ENCODE results near the gene KY. TPM values are rescaled to one million over a fixed set of nuclear protein-coding genes. Genes with fewer than 3 reads are reported as not detected.

Gene KY
- total RNA-seq, 2 experiments from 2014 or later, result not detected

GRCh38 chr3:134699141-134699711, 48.4 kb upstream of the KY start:
- Histone ChIP-seq H3K9me2 (ENCODE audit: insufficient read depth, low read length) (no peaks in the 10 kb centered on the region), H3K36me3 (ENCODE audit: insufficient read depth, low read length) (no peaks in the 10 kb centered on the region), H2AFZ (ENCODE audit: low read length) (no peak overlapping the region), H3K9me3 (ENCODE audit: low read length) (no peaks in the 10 kb centered on the region), H3K4me1 (ENCODE audit: insufficient read depth, low read length, poor library complexity, severe bottlenecking) (no peaks in the 10 kb centered on the region), H3K27ac (ENCODE audit: low read depth, low read length, poor library complexity, severe bottlenecking) (no peak overlapping the region), H3K4me2 (ENCODE audit: low read length) (no peak overlapping the region), H3K4me3 (ENCODE audit: low read depth, low read length, poor library complexity, severe bottlenecking) (no peak overlapping the region), H3K79me2 (ENCODE audit: insufficient read depth, low read depth, low read length) (no peaks in the 10 kb centered on the region), H4K20me1 (ENCODE audit: insufficient read depth, low read length) (no peaks in the 10 kb centered on the region)
- no peak for DNase-seq (ENCODE audit: low spot score)
- no TSS peak for BruUV-seq (replicated peaks)
- CTCF ChIA-PET (ENCODE audit: unreplicated experiment), result no interaction called here
- intact Hi-C loops (cut with micrococcal nuclease; ENCODE audit: unreplicated experiment), result no loop called here
- TF ChIP-seq EZH2phosphoT487 (IDR thresholded peaks at IDR 0.05; ENCODE audit: borderline replicate concordance, low read depth, low read length), result no peak
- POLR2A ChIA-PET, result interaction anchor here (0.8 kb wide), 1 partner anchor 11 kb away, joined by 4 read pairs; no protein-coding TSS in a partner anchor

- ChIA-PET POLR2A (interaction anchor here (0.7 to 1.1 kb wide), 2 partner anchors 13 to 72 kb away, joined by 3 read pairs; no protein-coding TSS in a partner anchor), CTCF (ENCODE audit: unreplicated experiment) (no interaction called here)
- H3K36me3 ChIP-seq (ENCODE audit: insufficient read depth, low read length), result no peaks in the 10 kb centered on the region
- H3K79me2 ChIP-seq (ENCODE audit: insufficient read depth, low read depth, low read length), result no peaks in the 10 kb centered on the region
- no peaks in the 10 kb centered on the region for H4K20me1 ChIP-seq (ENCODE audit: insufficient read depth, low read length)
- H2AFZ ChIP-seq (ENCODE audit: low read length), result no peak overlapping the region
- no peaks in the 10 kb centered on the region for H3K9me2 ChIP-seq (ENCODE audit: insufficient read depth, low read length)
- H3K4me2 ChIP-seq (ENCODE audit: low read length), result no peak overlapping the region
- no peaks in the 10 kb centered on the region for H3K9me3 ChIP-seq (ENCODE audit: low read length)
- TF ChIP-seq CTCF (conservative IDR thresholded peaks at IDR 0.05; ENCODE audit: low read length) (no peak), EZH2phosphoT487 (IDR thresholded peaks at IDR 0.05; ENCODE audit: borderline replicate concordance, low read depth, low read length) (no peak)
- intact Hi-C loops (cut with micrococcal nuclease; ENCODE audit: unreplicated experiment), result no loop called here
- DNase-seq (ENCODE audit: low spot score), result no peak
- H3K4me1 ChIP-seq (ENCODE audit: insufficient read depth, low read length, poor library complexity, severe bottlenecking), result no peaks in the 10 kb centered on the region
- H3K4me3 ChIP-seq (ENCODE audit: low read depth, low read length, poor library complexity, severe bottlenecking), result no peak overlapping the region
- no TSS peak for BruUV-seq (replicated peaks)
- no peak overlapping the region for H3K27ac ChIP-seq (ENCODE audit: low read depth, low read length, poor library complexity, severe bottlenecking)
These were observed 47.2 kb upstream of the KY start for GRCh38 chr3:134697830-134698689.

GRCh38 chr3:134696155-134696554, 45.3 kb upstream of the KY start:
- no peak overlapping the region for H3K27ac ChIP-seq (ENCODE audit: low read depth, low read length, poor library complexity, severe bottlenecking)
- DNase-seq (ENCODE audit: low spot score), result no peak
- no peaks in the 10 kb centered on the region for H3K79me2 ChIP-seq (ENCODE audit: insufficient read depth, low read depth, low read length)
- H3K9me2 ChIP-seq (ENCODE audit: insufficient read depth, low read length), result no peaks in the 10 kb centered on the region
- H2AFZ ChIP-seq (ENCODE audit: low read length), result no peak overlapping the region
- intact Hi-C loops (cut with micrococcal nuclease; ENCODE audit: unreplicated experiment), result no loop called here
- no peak overlapping the region for H3K4me3 ChIP-seq (ENCODE audit: low read depth, low read length, poor library complexity, severe bottlenecking)
- ChIA-PET POLR2A (interaction anchor here (0.6 kb wide), 1 partner anchor 842 kb away, joined by 3 read pairs; no protein-coding TSS in a partner anchor), CTCF (ENCODE audit: unreplicated experiment) (no interaction called here)
- H4K20me1 ChIP-seq (ENCODE audit: insufficient read depth, low read length), result no peaks in the 10 kb centered on the region
- no peaks in the 10 kb centered on the region for H3K4me1 ChIP-seq (ENCODE audit: insufficient read depth, low read length, poor library complexity, severe bottlenecking)
- no peak overlapping the region for H3K4me2 ChIP-seq (ENCODE audit: low read length)
- TF ChIP-seq CTCF (conservative IDR thresholded peaks at IDR 0.05; ENCODE audit: low read length) (no peak), EZH2phosphoT487 (IDR thresholded peaks at IDR 0.05; ENCODE audit: borderline replicate concordance, low read depth, low read length) (no peak)
- no peaks in the 10 kb centered on the region for H3K9me3 ChIP-seq (ENCODE audit: low read length)
- BruUV-seq (replicated peaks), result no TSS peak
- no peaks in the 10 kb centered on the region for H3K36me3 ChIP-seq (ENCODE audit: insufficient read depth, low read length)

All from OCI-LY7 (cell line).